ENCODE data around the gene FOXA1.
A peak's percentile ranks its signal among the peaks of the same experiment; 100 is the strongest.

Gene FOXA1

GRCh38 chr14:37602605-37603453 lies 7.8 kb upstream of the FOXA1 start:
- no peak for DNase-seq (ENCODE audit: low read depth)

- DNase-seq (ENCODE audit: low read depth): no peak
Measured at GRCh38 chr14:37601865-37602264, 6.8 kb upstream of the FOXA1 start.

GRCh38 chr14:37600880-37601741 lies 6.1 kb upstream of the FOXA1 start:
- no peak for DNase-seq (ENCODE audit: low read depth)

- no peak for DNase-seq (ENCODE audit: low read depth)
Measured at GRCh38 chr14:37599507-37600368, 4.7 kb upstream of the FOXA1 start.

- DNase-seq (ENCODE audit: low read depth): no peak
Measured at GRCh38 chr14:37598747-37599506, 3.9 kb upstream of the FOXA1 start.

GRCh38 chr14:37597914-37598746 lies 3.1 kb upstream of the FOXA1 start:
- DNase-seq (ENCODE audit: low read depth): no peak

GRCh38 chr14:37597538-37597913 lies 2.5 kb upstream of the FOXA1 start:
- peak; percentile 51 for DNase-seq (ENCODE audit: low read depth)

- no peak for DNase-seq (ENCODE audit: low read depth)
Measured at GRCh38 chr14:37596790-37597472, 1.9 kb upstream of the FOXA1 start.

GRCh38 chr14:37595809-37596621 lies 966 bp upstream of the FOXA1 start:
- DNase-seq (ENCODE audit: low read depth): peak; percentile 69

- DNase-seq (ENCODE audit: low read depth): peak; percentile 82
Measured at GRCh38 chr14:37594238-37594970, 645 bp downstream of the FOXA1 start.

- no peak for DNase-seq (ENCODE audit: low read depth)
Measured at GRCh38 chr14:37593511-37594237, 1.4 kb downstream of the FOXA1 start.

- DNase-seq (ENCODE audit: low read depth): no peak
Measured at GRCh38 chr14:37592482-37593408, 2.3 kb downstream of the FOXA1 start.

- DNase-seq (ENCODE audit: low read depth): no peak
Measured at GRCh38 chr14:37591941-37592481, 3.0 kb downstream of the FOXA1 start.

- no peak for DNase-seq (ENCODE audit: low read depth)
Measured at GRCh38 chr14:37591311-37591940, 3.6 kb downstream of the FOXA1 start.

GRCh38 chr14:37590428-37591139 lies 4.5 kb downstream of the FOXA1 start:
- DNase-seq (ENCODE audit: low read depth): no peak

All from ELR (cell line).